Esophagus squamous epithelium (tissue), 5 donors: ENCODE measurements around the gene KCNH4. TPM values are rescaled to one million over a fixed set of nuclear protein-coding genes. Genes with fewer than 3 reads are reported as not detected.

Experiments
- DNase-seq: peaks from one replicate; lab custom pipeline; 2025; lab: John Stamatoyannopoulos, UW
- H3K27ac ChIP-seq, 4 donors: fragments of 200-600 bp; sonication (generic); one replicate each; pipeline ENCODE4 v1.5.1; 2016 to 2019; ENCODE audit warnings: mild to moderate bottlenecking in 1 of 4
- H3K27me3 ChIP-seq, 4 donors: fragments of 200-600 bp; sonication (generic); 1 replicate in 3 of 4; 2 replicates in 1 of 4; pipeline versions ENCODE4 v1.5.1 to v1.6.0; 2017 to 2021; ENCODE audit warnings: antibody characterized with exemption in 1 of 4
- H3K36me3 ChIP-seq, 3 donors: fragments of 200-600 bp; sonication (generic); one replicate each; pipeline ENCODE4 v1.5.1; 2016 to 2019
- H3K4me1 ChIP-seq, 3 donors: fragments of 200-600 bp; sonication (generic); one replicate each; pipeline ENCODE4 v1.5.1; 2017 to 2019
- H3K4me3 ChIP-seq, 4 donors: fragments of 200-600 bp; sonication (generic); 1 replicate in 3 of 4; 2 replicates in 1 of 4; pipeline ENCODE4 v1.5.1; 2016 to 2019; ENCODE audit warnings: mild to moderate bottlenecking in 2 of 4, moderate library complexity in 1 of 4
- H3K9me3 ChIP-seq, 3 donors: fragments of 200-600 bp; sonication (generic); one replicate each; pipeline ENCODE4 v1.5.1; 2016 to 2019
- CTCF ChIP-seq, 6 experiments: fragments of 450-650 bp in 4 of 6; fragments of 200-600 bp in 2 of 6; sonication (generic) in 2 of 6; IDR thresholded peaks; one replicate each; pipeline ENCODE4 v1.5.1; 2016 to 2019; ENCODE audit warnings: antibody characterized with exemption in 6 of 6, mild to moderate bottlenecking in 4 of 6, moderate library complexity in 4 of 6
- POLR2A ChIP-seq, 4 donors: fragments of 450-650 bp; IDR thresholded peaks; one replicate each; pipeline ENCODE4 v1.6.1; 2017; ENCODE audit warnings: antibody characterized with exemption in 4 of 4, mild to moderate bottlenecking in 4 of 4, moderate library complexity in 3 of 4
- WGBS, 2 donors: methylation state at CpG; one replicate each; pipeline ENCODE4 v1.1.5; 2018; 5-methylcytosine and 5-hydroxymethylcytosine counted together
- intact Hi-C: fragments of 100-400 bp; cut with DNase I; formaldehyde crosslinking; loops from one replicate; pipeline ENCODE4 v1.15.0; 2022
- total RNA-seq, 4 donors: library from RNA; depleted of rRNA; stranded (reverse); fragments of >200 nt; gene quantifications; one replicate each; pipeline ENCODE4 v1.1.0, GENCODE V29; 2016
- donor health status: DM: yes; HTN: yes; CAD: no.

KCNH4 gene
- total RNA-seq, 4 donors from 2014 or later = under 0.01 to 0.09 TPM; not detected in 2

- no peak overlapping the region for H3K4me3 ChIP-seq
- intact Hi-C loops = no loop called here
- WGBS, 2 donors = 20 to 38% methylated on average over 1 of the region's 7 CpGs
Measured at GRCh38 chr17:42185621-42185930, 4.6 kb upstream of the KCNH4 start.

GRCh38 chr17:42184713-42185620, 4.0 kb upstream of the KCNH4 start, which contains the start of gene HCRT:
Gene HCRT, minus strand, starts transcription at chr17:42185452. Its CDS starts 87 bp downstream, at chr17:42185365.
- Histone ChIP-seq H3K36me3 (no peaks in the 10 kb centered on the region), H3K27ac (peak within 1 kb of the TSS; percentile 28 to 78 (median 58)), H3K4me3 (peak within 1 kb of the TSS; percentile 30 to 70 (median 45)), H3K9me3 (no peaks in the 10 kb centered on the region), H3K4me1 (peaks cover 25 to 42% (median 27%) of the 10 kb centered on the region in 3 donors), H3K27me3 (peaks cover 0 to 58% (median 6%) of the 10 kb centered on the region in 4 donors)
- intact Hi-C loops = no loop called here
- no peak for TF ChIP-seq POLR2A (IDR thresholded peaks at IDR 0.05)
- no peak for TF ChIP-seq CTCF (IDR thresholded peaks at IDR 0.05)
- DNase-seq = no peak
- WGBS, 2 donors = 52 to 86% methylated on average over 2 to 9 of the region's 11 CpGs

More at GRCh38 chr17:42185621-42185930, 4.6 kb upstream of the KCNH4 start:
- H3K4me1 ChIP-seq = peaks cover 21 to 36% (median 21%) of the 10 kb centered on the region in 3 donors
- H3K36me3 ChIP-seq = no peaks in the 10 kb centered on the region
- no peaks in the 10 kb centered on the region for H3K9me3 ChIP-seq
- H3K27ac ChIP-seq = no peak overlapping the region
- peaks cover 0 to 52% (median 5%) of the 10 kb centered on the region in 4 donors for H3K27me3 ChIP-seq
- TF ChIP-seq POLR2A (IDR thresholded peaks at IDR 0.05) = no peak
- no peak for TF ChIP-seq CTCF (IDR thresholded peaks at IDR 0.05)
- no peak for DNase-seq

- Histone ChIP-seq H3K27me3 (peaks cover 0 to 67% (median 6%) of the 10 kb centered on the region in 4 donors), H3K27ac (peak overlapping the region; percentile 43 to 78 (median 64)), H3K9me3 (no peaks in the 10 kb centered on the region), H3K36me3 (no peaks in the 10 kb centered on the region), H3K4me3 (peak overlapping the region; percentile 30 to 70 (median 45)), H3K4me1 (peaks cover 25 to 44% (median 29%) of the 10 kb centered on the region in 3 donors)
- intact Hi-C loops = no loop called here
- no peak for DNase-seq
- 7 to 10% methylated on average over 16 to 17 of the region's 83 CpGs for WGBS, 2 donors
- peak; percentile 58 to 94 (median 77) for TF ChIP-seq CTCF (IDR thresholded peaks at IDR 0.05)
- TF ChIP-seq POLR2A (IDR thresholded peaks at IDR 0.05) = peak in 3 of 4 donors; percentile 15 to 53 (median 31)
Measured at GRCh38 chr17:42183741-42184711, 3.1 kb upstream of the KCNH4 start.

GRCh38 chr17:42182927-42183734, 2.2 kb upstream of the KCNH4 start:
- intact Hi-C loops = no loop called here
- Histone ChIP-seq H3K9me3 (no peaks in the 10 kb centered on the region), H3K27ac (peak overlapping the region in 2 of 4 donors; percentile 74 to 78)

More at GRCh38 chr17:42182927-42183734, 2.2 kb upstream of the KCNH4 start:
- WGBS, 2 donors = 63 to 68% methylated on average over 8 to 9 of the region's 9 CpGs
- no peak for DNase-seq
- Histone ChIP-seq H3K4me1 (peaks cover 25 to 50% (median 29%) of the 10 kb centered on the region in 3 donors), H3K4me3 (peak overlapping the region; percentile 30 to 70 (median 45)), H3K27me3 (peaks cover 0 to 68% (median 6%) of the 10 kb centered on the region in 4 donors), H3K36me3 (no peaks in the 10 kb centered on the region)
- TF ChIP-seq POLR2A (IDR thresholded peaks at IDR 0.05) (no peak), CTCF (IDR thresholded peaks at IDR 0.05) (no peak)
